ENCODE data around the gene SMIM17. TPM values are rescaled to one million over a fixed set of nuclear protein-coding genes. Genes with fewer than 3 reads are reported as not detected.

The SMIM17 gene
- total RNA-seq, 2 donors from 2014 or later = not detected

GRCh38 chr19:56597696-56598095 lies 45.3 kb upstream of the SMIM17 start:
- no peak for TF ChIP-seq CTCF (IDR thresholded peaks at IDR 0.05)
- no peaks in the 10 kb centered on the region for H3K9me3 ChIP-seq
- peaks cover 0 to 19% of the 10 kb centered on the region in 2 donors for H3K4me1 ChIP-seq
- no peak overlapping the region for H3K4me3 ChIP-seq
- H3K27me3 ChIP-seq = no peaks in the 10 kb centered on the region
- H3K27ac ChIP-seq = no peak overlapping the region
- peaks cover 8% of the 10 kb centered on the region for H3K36me3 ChIP-seq
- no peak for DNase-seq (ENCODE audit: low spot score)

GRCh38 chr19:56601375-56601774 lies 41.6 kb upstream of the SMIM17 start:
- no peaks in the 10 kb centered on the region for H3K27me3 ChIP-seq
- DNase-seq (ENCODE audit: low spot score) = no peak
- H3K27ac ChIP-seq = no peak overlapping the region
- H3K4me1 ChIP-seq = peaks cover 0 to 11% of the 10 kb centered on the region in 2 donors
- no peak overlapping the region for H3K4me3 ChIP-seq
- peaks cover 24% of the 10 kb centered on the region for H3K36me3 ChIP-seq
- peaks cover 0 to 19% of the 10 kb centered on the region in 2 donors for H3K9me3 ChIP-seq
- TF ChIP-seq CTCF (IDR thresholded peaks at IDR 0.05) = no peak

- H3K36me3 ChIP-seq = peaks cover 24% of the 10 kb centered on the region
- H3K27ac ChIP-seq = no peak overlapping the region
- DNase-seq (ENCODE audit: low spot score) = no peak
- H3K27me3 ChIP-seq = no peaks in the 10 kb centered on the region
- peaks cover 0 to 5% of the 10 kb centered on the region in 2 donors for H3K4me1 ChIP-seq
- no peak overlapping the region for H3K4me3 ChIP-seq
- TF ChIP-seq CTCF (IDR thresholded peaks at IDR 0.05) = no peak
- peaks cover 0 to 25% of the 10 kb centered on the region in 2 donors for H3K9me3 ChIP-seq
Measured at GRCh38 chr19:56603829-56604228, 39.1 kb upstream of the SMIM17 start.

- no peaks in the 10 kb centered on the region for H3K27me3 ChIP-seq
- DNase-seq (ENCODE audit: low spot score) = no peak
- TF ChIP-seq CTCF (IDR thresholded peaks at IDR 0.05) = no peak
- H3K4me3 ChIP-seq = no peak overlapping the region
- H3K4me1 ChIP-seq = peaks cover 0 to 6% of the 10 kb centered on the region in 2 donors
- peaks cover 9% of the 10 kb centered on the region for H3K36me3 ChIP-seq
- peaks cover 0 to 25% of the 10 kb centered on the region in 2 donors for H3K9me3 ChIP-seq
- H3K27ac ChIP-seq = no peak overlapping the region
Measured at GRCh38 chr19:56608274-56608964, 34.5 kb upstream of the SMIM17 start.

GRCh38 chr19:56611288-56611687 lies 31.7 kb upstream of the SMIM17 start:
- H3K36me3 ChIP-seq = no peaks in the 10 kb centered on the region

More at GRCh38 chr19:56611288-56611687, 31.7 kb upstream of the SMIM17 start:
- Histone ChIP-seq H3K27ac (no peak overlapping the region), H3K4me1 (peaks cover 0 to 6% of the 10 kb centered on the region in 2 donors), H3K9me3 (peaks cover 0 to 7% of the 10 kb centered on the region in 2 donors), H3K27me3 (no peaks in the 10 kb centered on the region), H3K4me3 (no peak overlapping the region)
- no peak for DNase-seq (ENCODE audit: low spot score)
- TF ChIP-seq CTCF (IDR thresholded peaks at IDR 0.05) = no peak

All from right atrium auricular region (tissue), 2 donors.